Embryonic facial prominence (tissue), 1 donor: Measurements from ENCODE around the gene EXOC2.
"Not testable (repeated sequence)": the region's sequence is repeated elsewhere in the genome, so short reads cannot be mapped to it uniquely, and the experiment has no call there.

Experiments used
- DNase-seq: peaks from one replicate; pipeline ENCODE4 v3.0.0-alpha.2; 2016; ENCODE audit errors: extremely low spot score

Gene EXOC2

GRCh38 chr6:680666-681340 is 12.1 kb downstream of the EXOC2 start:
- DNase-seq = no peak

GRCh38 chr6:680251-680650 is 12.7 kb downstream of the EXOC2 start:
- no peak for DNase-seq

- DNase-seq = no peak
Measured at GRCh38 chr6:679282-679681, 13.7 kb downstream of the EXOC2 start.

GRCh38 chr6:678520-678919 is 14.4 kb downstream of the EXOC2 start:
- no peak for DNase-seq

- no peak for DNase-seq
Measured at GRCh38 chr6:677919-678318, 15.0 kb downstream of the EXOC2 start.

- DNase-seq = no peak
Measured at GRCh38 chr6:674956-675355, 18.0 kb downstream of the EXOC2 start.

- no peak for DNase-seq
Measured at GRCh38 chr6:674406-674805, 18.5 kb downstream of the EXOC2 start.

- no peak for DNase-seq
Measured at GRCh38 chr6:667253-667927, 25.5 kb downstream of the EXOC2 start.

- DNase-seq = no peak
Measured at GRCh38 chr6:665403-666267, 27.3 kb downstream of the EXOC2 start.

- not testable (repeated sequence) for DNase-seq
Measured at GRCh38 chr6:663788-664187, 29.2 kb downstream of the EXOC2 start.

GRCh38 chr6:659716-660581 is 33.0 kb downstream of the EXOC2 start:
- DNase-seq = no peak

GRCh38 chr6:658244-658643 is 34.7 kb downstream of the EXOC2 start:
- DNase-seq = no peak

GRCh38 chr6:657743-658142 is 35.2 kb downstream of the EXOC2 start:
- DNase-seq = no peak

GRCh38 chr6:656460-657252 is 36.3 kb downstream of the EXOC2 start, which contains the start of gene HUS1B:
HUS1B (minus strand) TSS chr6:657100; CDS start chr6:656944, 156 bp downstream.
- no peak for DNase-seq

- no peak for DNase-seq
Measured at GRCh38 chr6:654136-654535, 38.8 kb downstream of the EXOC2 start.

GRCh38 chr6:652865-653264 is 40.1 kb downstream of the EXOC2 start:
- DNase-seq = no peak

GRCh38 chr6:650098-650497 is 42.8 kb downstream of the EXOC2 start:
- DNase-seq = no peak

- no peak for DNase-seq
Measured at GRCh38 chr6:642805-643204, 50.1 kb downstream of the EXOC2 start.

- DNase-seq = no peak
Measured at GRCh38 chr6:641225-641985, 51.5 kb downstream of the EXOC2 start.

- no peak for DNase-seq
Measured at GRCh38 chr6:636488-636887, 56.5 kb downstream of the EXOC2 start.
